ENCODE data around the gene KCNG2.

The KCNG2 gene

DNA sequence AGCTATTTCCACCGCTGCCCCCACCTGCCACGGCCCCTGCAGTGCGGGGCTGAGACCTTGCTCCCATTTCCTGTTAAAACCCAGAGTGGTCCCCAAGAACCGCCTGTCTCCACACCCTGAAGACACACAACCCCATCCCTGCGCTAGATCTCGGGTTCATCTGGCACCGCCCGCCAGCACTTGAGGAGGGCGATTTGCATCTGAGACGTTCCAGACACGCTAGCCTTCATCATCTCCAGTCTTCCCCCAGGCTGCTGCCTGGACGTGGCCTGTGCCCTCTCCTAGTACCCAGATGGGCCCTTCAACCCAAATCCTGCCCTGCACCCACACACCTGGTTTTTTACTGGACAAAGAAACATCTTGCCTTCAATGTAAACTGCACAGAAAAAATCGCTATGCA lies 103.9 kb downstream of the KCNG2 start:
- peaks cover 12% of the 10 kb centered on the region for H3K36me3 ChIP-seq (ENCODE audit: control insufficient read depth, insufficient read depth, low read length)
- H3K27me3 ChIP-seq (ENCODE audit: control insufficient read depth, insufficient read depth, low read length, poor library complexity, severe bottlenecking) = no peaks in the 10 kb centered on the region
- H3K9me3 ChIP-seq (ENCODE audit: control insufficient read depth, low read length) = peaks cover 6% of the 10 kb centered on the region
- H3K27ac ChIP-seq (ENCODE audit: insufficient read depth, low read depth, low read length, poor library complexity, severe bottlenecking) = no peak overlapping the region
- no peak overlapping the region for H3K4me3 ChIP-seq (ENCODE audit: insufficient read depth, low read depth, low read length)
- H3K4me1 ChIP-seq (ENCODE audit: control insufficient read depth, insufficient read depth, low read length) = no peaks in the 10 kb centered on the region
- 94 to 97% methylated on average over 13 of the region's 13 CpGs for WGBS, 2 experiments

DNA sequence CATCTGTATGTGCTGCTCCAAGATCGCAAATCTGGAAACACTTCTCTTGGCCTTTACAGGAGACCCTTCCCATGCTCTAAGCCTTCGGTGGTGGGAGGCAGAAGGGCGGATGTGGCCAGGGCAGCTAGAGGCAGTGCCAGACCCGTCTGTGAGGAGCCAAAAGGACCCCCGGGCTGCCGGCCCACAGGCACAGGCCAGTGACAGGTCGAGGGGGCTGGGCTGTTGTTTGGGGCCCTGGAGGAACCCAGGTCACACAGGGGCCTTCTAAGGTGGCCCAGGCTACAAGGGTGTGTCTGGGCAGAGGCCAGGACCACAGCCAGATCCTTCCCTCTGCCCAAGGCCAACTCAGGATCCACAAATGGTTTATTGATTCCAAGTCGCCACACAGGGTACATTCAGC lies 104.3 kb downstream of the KCNG2 start:
- peaks cover 6% of the 10 kb centered on the region for H3K9me3 ChIP-seq (ENCODE audit: control insufficient read depth, low read length)
- WGBS, 2 experiments = 94% methylated on average over 8 of the region's 8 CpGs
- no peaks in the 10 kb centered on the region for H3K27me3 ChIP-seq (ENCODE audit: control insufficient read depth, insufficient read depth, low read length, poor library complexity, severe bottlenecking)
- peaks cover 12% of the 10 kb centered on the region for H3K36me3 ChIP-seq (ENCODE audit: control insufficient read depth, insufficient read depth, low read length)
- H3K4me3 ChIP-seq (ENCODE audit: insufficient read depth, low read depth, low read length) = no peak overlapping the region
- H3K27ac ChIP-seq (ENCODE audit: insufficient read depth, low read depth, low read length, poor library complexity, severe bottlenecking) = no peak overlapping the region
- H3K4me1 ChIP-seq (ENCODE audit: control insufficient read depth, insufficient read depth, low read length) = no peaks in the 10 kb centered on the region

DNA sequence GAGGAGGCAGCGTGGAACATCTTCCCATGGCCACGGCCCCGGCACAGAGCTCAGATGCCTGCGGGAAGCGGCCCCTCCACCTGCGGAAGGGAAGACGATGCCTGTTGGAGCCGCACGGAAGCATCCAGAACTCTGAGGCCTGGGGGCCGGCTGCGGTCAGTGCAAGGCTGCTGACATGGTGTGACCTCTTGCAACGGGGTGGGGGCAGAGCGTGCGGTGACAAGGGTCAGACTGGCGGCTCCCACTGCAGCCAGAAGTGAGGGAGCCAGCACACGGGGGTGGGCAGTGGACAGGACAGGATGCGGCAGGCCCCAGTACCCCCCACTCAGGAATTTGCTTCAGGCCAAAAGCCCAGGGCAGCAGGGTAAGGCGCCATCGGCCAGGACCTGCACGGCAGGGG lies 104.9 kb downstream of the KCNG2 start:
- Histone ChIP-seq H3K9me3 (ENCODE audit: control insufficient read depth, low read length) (peaks cover 6% of the 10 kb centered on the region), H3K27ac (ENCODE audit: insufficient read depth, low read depth, low read length, poor library complexity, severe bottlenecking) (no peak overlapping the region), H3K4me3 (ENCODE audit: insufficient read depth, low read depth, low read length) (no peak overlapping the region), H3K36me3 (ENCODE audit: control insufficient read depth, insufficient read depth, low read length) (peaks cover 12% of the 10 kb centered on the region), H3K4me1 (ENCODE audit: control insufficient read depth, insufficient read depth, low read length) (no peaks in the 10 kb centered on the region), H3K27me3 (ENCODE audit: control insufficient read depth, insufficient read depth, low read length, poor library complexity, severe bottlenecking) (no peaks in the 10 kb centered on the region)
- 95 to 96% methylated on average over 20 of the region's 20 CpGs for WGBS, 2 experiments

DNA sequence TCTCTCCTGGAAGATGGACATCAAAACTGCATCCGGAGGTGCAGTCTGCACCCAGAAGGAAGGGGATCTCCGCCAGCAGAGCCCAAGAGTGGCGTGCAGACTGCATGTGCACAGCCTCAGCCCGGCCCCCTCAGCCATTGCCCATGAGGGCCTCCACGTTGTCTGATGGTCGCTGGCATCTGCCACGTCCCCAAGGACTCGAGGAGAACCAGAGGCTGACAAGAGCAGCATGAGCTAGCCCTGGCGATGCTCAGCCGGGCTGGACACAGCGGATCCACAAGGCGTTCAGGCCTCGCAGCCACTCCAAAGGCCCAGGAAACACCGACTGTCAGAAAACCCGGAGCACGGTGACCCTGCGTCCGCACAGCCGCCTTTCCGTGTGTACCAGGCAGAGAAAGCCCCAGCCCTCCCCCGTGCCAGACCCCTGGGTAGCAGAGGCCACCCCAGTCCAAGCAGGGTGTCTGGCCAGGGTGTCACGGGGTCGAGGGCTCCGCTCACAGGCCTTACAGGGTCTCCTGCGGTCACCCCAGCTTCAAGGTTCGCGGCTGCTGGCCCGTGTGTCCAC lies 105.4 kb downstream of the KCNG2 start:
- Histone ChIP-seq H3K27me3 (ENCODE audit: control insufficient read depth, insufficient read depth, low read length, poor library complexity, severe bottlenecking) (no peaks in the 10 kb centered on the region), H3K9me3 (ENCODE audit: control insufficient read depth, low read length) (peaks cover 2% of the 10 kb centered on the region), H3K4me1 (ENCODE audit: control insufficient read depth, insufficient read depth, low read length) (no peaks in the 10 kb centered on the region), H3K27ac (ENCODE audit: insufficient read depth, low read depth, low read length, poor library complexity, severe bottlenecking) (no peak overlapping the region), H3K4me3 (ENCODE audit: insufficient read depth, low read depth, low read length) (no peak overlapping the region), H3K36me3 (ENCODE audit: control insufficient read depth, insufficient read depth, low read length) (peaks cover 12% of the 10 kb centered on the region)
- WGBS, 2 experiments = 96 to 97% methylated on average over 28 of the region's 28 CpGs

DNA sequence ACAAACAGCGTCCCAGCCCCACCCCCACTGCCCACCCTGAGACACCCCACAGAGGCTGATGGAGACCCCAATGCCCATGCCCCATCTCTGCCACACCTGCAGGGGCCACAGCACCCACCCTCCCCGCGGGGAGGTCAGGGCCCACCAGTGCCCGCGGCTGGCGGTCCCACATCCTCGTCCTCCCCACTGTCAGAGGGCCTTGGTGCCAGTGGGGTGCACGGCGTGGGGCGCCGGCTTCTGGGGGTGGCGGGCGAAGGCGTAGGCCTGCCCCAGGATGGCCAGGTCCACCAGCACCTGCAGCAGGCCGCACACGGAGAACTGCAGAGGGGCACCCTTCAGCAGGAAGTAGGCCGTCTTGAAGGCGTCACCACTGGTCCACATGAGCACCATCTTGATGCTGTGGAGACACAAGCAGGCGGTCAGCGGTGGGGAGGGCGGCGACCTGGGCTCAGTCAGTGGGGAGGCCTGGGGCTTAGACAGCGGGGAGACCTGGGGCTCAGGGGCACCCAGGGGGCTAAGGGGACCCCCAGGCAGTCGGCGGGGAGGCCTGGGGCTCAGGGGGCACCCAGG lies 106.1 kb downstream of the KCNG2 start:
- no peak overlapping the region for H3K27ac ChIP-seq (ENCODE audit: insufficient read depth, low read depth, low read length, poor library complexity, severe bottlenecking)
- H3K4me3 ChIP-seq (ENCODE audit: insufficient read depth, low read depth, low read length) = no peak overlapping the region
- H3K9me3 ChIP-seq (ENCODE audit: control insufficient read depth, low read length) = peaks cover under 1% of the 10 kb centered on the region
- WGBS, 2 experiments = 94 to 97% methylated on average over 25 of the region's 25 CpGs
- no peaks in the 10 kb centered on the region for H3K4me1 ChIP-seq (ENCODE audit: control insufficient read depth, insufficient read depth, low read length)
- peaks cover 12% of the 10 kb centered on the region for H3K36me3 ChIP-seq (ENCODE audit: control insufficient read depth, insufficient read depth, low read length)
- H3K27me3 ChIP-seq (ENCODE audit: control insufficient read depth, insufficient read depth, low read length, poor library complexity, severe bottlenecking) = no peaks in the 10 kb centered on the region

DNA sequence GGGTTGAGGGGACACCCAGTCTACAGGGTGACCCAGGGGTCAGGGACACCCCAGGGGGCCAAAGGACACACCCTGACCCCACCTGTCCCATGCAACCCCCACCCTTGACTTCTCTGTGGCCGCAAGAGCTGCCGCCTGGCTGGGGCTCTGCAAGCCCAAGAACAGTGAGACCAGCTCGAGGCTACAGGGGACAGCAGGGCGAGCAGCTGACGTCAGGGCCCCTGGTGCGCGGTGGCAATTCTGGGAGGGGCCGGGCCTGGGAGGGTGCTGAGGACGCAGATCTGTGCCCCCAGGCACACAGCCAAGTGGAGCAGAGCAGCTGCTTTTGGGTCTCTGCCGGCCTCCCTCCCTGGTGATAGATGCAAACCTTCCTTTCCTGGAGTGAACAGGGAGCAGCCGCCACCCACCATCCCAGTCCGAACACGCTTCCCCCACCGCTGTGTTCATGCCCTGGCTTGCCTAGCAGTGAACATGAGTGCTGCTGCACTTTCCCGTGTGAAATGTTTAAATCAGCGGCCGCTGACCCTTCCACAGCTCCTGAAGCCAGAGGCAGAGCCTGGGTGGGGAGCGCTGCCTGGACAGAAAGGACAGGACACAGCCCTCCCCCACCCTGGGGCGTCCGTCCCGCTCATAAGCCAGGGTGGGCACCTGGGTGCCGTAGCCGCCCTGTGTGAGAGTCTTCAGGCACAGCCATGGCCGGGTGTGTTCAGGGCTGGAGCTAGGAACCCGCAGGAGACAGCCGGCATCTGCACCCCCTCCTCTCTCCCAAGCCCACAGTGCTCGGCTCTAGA lies 106.8 kb downstream of the KCNG2 start:
- no peaks in the 10 kb centered on the region for H3K9me3 ChIP-seq (ENCODE audit: control insufficient read depth, low read length)
- H3K4me3 ChIP-seq (ENCODE audit: insufficient read depth, low read depth, low read length) = no peak overlapping the region
- H3K4me1 ChIP-seq (ENCODE audit: control insufficient read depth, insufficient read depth, low read length) = no peaks in the 10 kb centered on the region
- H3K27me3 ChIP-seq (ENCODE audit: control insufficient read depth, insufficient read depth, low read length, poor library complexity, severe bottlenecking) = no peaks in the 10 kb centered on the region
- H3K27ac ChIP-seq (ENCODE audit: insufficient read depth, low read depth, low read length, poor library complexity, severe bottlenecking) = no peak overlapping the region
- WGBS, 2 experiments = 94 to 95% methylated on average over 27 of the region's 27 CpGs
- peaks cover 12% of the 10 kb centered on the region for H3K36me3 ChIP-seq (ENCODE audit: control insufficient read depth, insufficient read depth, low read length)

DNA sequence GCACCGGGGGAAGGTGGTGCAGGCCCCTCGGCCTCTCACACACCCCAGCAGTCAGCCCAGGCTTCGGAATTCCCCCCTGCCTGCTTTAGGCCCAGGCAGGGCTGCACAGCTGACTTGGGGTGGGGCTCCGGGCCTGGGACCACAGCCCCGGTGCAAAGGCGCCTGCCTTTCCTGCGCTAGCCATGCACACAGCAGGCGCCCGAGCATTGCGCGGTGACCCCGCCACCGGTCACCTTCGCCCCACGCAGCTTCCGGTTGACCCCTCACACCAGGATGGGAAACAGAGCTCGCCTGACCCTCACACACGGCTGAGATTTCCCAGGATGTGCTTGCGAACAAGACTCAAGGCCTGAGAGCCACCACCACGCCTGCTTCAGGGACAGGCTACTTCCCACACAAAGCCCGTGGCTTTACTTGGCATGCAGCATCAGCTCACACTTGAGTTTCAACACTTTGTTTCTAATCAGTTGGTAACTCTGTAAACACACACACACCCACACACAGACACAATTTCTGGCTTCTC lies 107.7 kb downstream of the KCNG2 start:
- H3K4me3 ChIP-seq (ENCODE audit: insufficient read depth, low read depth, low read length) = no peak overlapping the region
- peaks cover under 1% of the 10 kb centered on the region for H3K4me1 ChIP-seq (ENCODE audit: control insufficient read depth, insufficient read depth, low read length)
- WGBS, 2 experiments = 93 to 94% methylated on average over 21 of the region's 21 CpGs
- no peak overlapping the region for H3K27ac ChIP-seq (ENCODE audit: insufficient read depth, low read depth, low read length, poor library complexity, severe bottlenecking)
- no peaks in the 10 kb centered on the region for H3K27me3 ChIP-seq (ENCODE audit: control insufficient read depth, insufficient read depth, low read length, poor library complexity, severe bottlenecking)
- H3K9me3 ChIP-seq (ENCODE audit: control insufficient read depth, low read length) = no peaks in the 10 kb centered on the region
- H3K36me3 ChIP-seq (ENCODE audit: control insufficient read depth, insufficient read depth, low read length) = peaks cover 12% of the 10 kb centered on the region

DNA sequence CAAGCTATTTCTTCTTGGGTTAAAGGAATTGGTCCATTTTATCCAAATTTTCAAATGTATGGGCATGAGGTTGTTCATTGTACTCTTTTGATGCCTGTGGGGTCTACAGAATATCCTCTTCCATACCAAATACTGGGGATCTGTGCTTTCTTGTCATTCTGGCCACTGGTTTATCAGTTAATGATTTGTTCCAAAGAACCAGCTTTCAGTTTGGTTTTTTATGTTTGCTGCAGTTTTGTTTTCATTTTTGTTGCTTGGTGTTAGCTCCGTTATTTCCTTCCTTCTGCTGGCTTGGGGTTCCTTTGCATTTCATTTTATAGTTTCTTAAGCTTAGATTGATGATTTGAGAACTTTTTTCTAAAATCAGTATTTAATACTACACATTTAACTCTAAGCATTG lies 108.3 kb downstream of the KCNG2 start:
- peaks cover 12% of the 10 kb centered on the region for H3K36me3 ChIP-seq (ENCODE audit: control insufficient read depth, insufficient read depth, low read length)
- no peak overlapping the region for H3K4me3 ChIP-seq (ENCODE audit: insufficient read depth, low read depth, low read length)
- no peak overlapping the region for H3K27ac ChIP-seq (ENCODE audit: insufficient read depth, low read depth, low read length, poor library complexity, severe bottlenecking)
- H3K4me1 ChIP-seq (ENCODE audit: control insufficient read depth, insufficient read depth, low read length) = peaks cover 5% of the 10 kb centered on the region
- H3K9me3 ChIP-seq (ENCODE audit: control insufficient read depth, low read length) = no peaks in the 10 kb centered on the region
- no peaks in the 10 kb centered on the region for H3K27me3 ChIP-seq (ENCODE audit: control insufficient read depth, insufficient read depth, low read length, poor library complexity, severe bottlenecking)
- WGBS, 2 experiments = 100% methylated on average over 1 of the region's 1 CpG; no CpG with 5 or more reads in 1 of the 2 experiments

DNA sequence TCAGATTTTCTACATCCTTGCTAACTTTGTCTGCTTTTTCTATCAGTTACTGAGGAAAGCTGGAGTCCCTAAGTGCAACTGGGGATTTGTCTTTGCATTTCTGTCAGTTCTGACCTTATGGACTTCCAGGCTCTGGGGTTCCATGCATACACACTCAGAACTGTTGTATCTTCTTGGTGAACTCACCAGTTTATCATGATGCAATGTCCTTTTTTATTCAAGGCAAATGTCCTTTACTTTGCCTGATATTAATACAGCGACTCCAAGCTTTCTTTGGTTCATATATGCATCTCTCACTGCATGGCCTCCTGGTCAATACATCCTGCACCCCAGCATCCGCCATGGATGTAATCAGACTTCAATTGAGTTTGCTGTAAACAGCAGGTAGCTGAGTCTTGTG lies 109.0 kb downstream of the KCNG2 start:
- 93 to 96% methylated on average over 2 of the region's 2 CpGs for WGBS, 2 experiments
- no peak overlapping the region for H3K27ac ChIP-seq (ENCODE audit: insufficient read depth, low read depth, low read length, poor library complexity, severe bottlenecking)

DNA sequence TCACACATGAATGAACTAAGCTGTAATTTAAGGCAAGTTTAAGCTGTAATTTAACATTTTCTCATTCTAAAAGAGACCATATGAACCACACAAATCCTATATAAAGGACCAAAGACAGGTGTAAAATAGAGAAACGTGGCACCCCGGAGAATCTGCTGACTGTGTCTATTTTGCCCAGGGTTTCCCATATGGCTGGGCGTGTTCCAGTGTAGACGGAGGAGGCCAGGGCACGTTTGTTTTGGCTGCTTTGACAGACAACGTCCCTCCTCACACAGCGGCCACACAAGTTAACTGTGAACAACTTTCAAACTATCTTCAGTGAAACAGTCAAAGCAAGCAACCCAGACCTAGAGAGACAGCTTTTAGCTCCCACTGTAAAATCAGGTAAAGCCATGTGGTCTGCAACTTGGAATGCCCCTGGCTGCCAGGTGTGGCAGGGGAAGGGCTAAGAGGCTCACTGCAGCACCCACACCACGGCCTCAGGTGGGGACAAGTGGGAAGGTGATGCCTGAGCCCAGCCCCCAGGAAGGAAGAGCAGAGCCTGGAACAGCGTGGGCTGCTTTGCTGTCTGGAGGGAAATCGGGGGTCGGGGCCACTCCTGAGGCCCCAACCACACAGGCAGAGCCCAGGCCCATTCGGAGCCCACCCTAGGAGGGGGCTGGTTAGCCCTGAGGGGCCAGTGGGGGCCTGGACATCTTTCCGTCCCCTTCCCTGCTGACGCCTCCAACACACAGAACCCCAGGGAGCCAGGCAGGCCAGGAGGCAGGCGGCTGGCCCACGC lies 113.0 kb downstream of the KCNG2 start:
- no peaks in the 10 kb centered on the region for H3K9me3 ChIP-seq (ENCODE audit: control insufficient read depth, low read length)
- peak overlapping the region; percentile 22 for H3K4me3 ChIP-seq (ENCODE audit: insufficient read depth, low read depth, low read length)
- no peaks in the 10 kb centered on the region for H3K36me3 ChIP-seq (ENCODE audit: control insufficient read depth, insufficient read depth, low read length)
- H3K4me1 ChIP-seq (ENCODE audit: control insufficient read depth, insufficient read depth, low read length) = peaks cover 14% of the 10 kb centered on the region
- H3K27ac ChIP-seq (ENCODE audit: insufficient read depth, low read depth, low read length, poor library complexity, severe bottlenecking) = no peak overlapping the region
- H3K27me3 ChIP-seq (ENCODE audit: control insufficient read depth, insufficient read depth, low read length, poor library complexity, severe bottlenecking) = no peaks in the 10 kb centered on the region
- 67 to 68% methylated on average over 16 of the region's 16 CpGs for WGBS, 2 experiments

More for the DNA sequence above, 109.0 kb downstream of the KCNG2 start:
- Histone ChIP-seq H3K27me3 (ENCODE audit: control insufficient read depth, insufficient read depth, low read length, poor library complexity, severe bottlenecking) (no peaks in the 10 kb centered on the region), H3K4me3 (ENCODE audit: insufficient read depth, low read depth, low read length) (no peak overlapping the region), H3K9me3 (ENCODE audit: control insufficient read depth, low read length) (no peaks in the 10 kb centered on the region), H3K4me1 (ENCODE audit: control insufficient read depth, insufficient read depth, low read length) (peaks cover 13% of the 10 kb centered on the region), H3K36me3 (ENCODE audit: control insufficient read depth, insufficient read depth, low read length) (peaks cover 12% of the 10 kb centered on the region)

All from ectodermal cell (in vitro differentiated cells).